Activated effector memory CD4-positive, alpha-beta T cell treated with Interleukin-2 at 50 U/mL for 16 hours (primary cell): ENCODE data around the gene MAN2B2.

Experiments used
- DNase-seq: peaks from one replicate; pipeline ENCODE4 v3.0.0-alpha.2; 2020

The MAN2B2 gene

GRCh38 chr4:6546681-6547447 lies 28.1 kb upstream of the MAN2B2 start:
- peak; percentile 19 for DNase-seq

- DNase-seq, result no peak
These were observed 26.6 kb upstream of the MAN2B2 start for GRCh38 chr4:6548201-6548881.

- no peak for DNase-seq
These were observed 26.1 kb upstream of the MAN2B2 start for GRCh38 chr4:6548882-6549230.

GRCh38 chr4:6549445-6549844 lies 25.5 kb upstream of the MAN2B2 start:
- DNase-seq, result no peak

GRCh38 chr4:6549890-6550620 lies 24.9 kb upstream of the MAN2B2 start:
- no peak for DNase-seq

GRCh38 chr4:6550821-6551220 lies 24.2 kb upstream of the MAN2B2 start:
- DNase-seq, result no peak

GRCh38 chr4:6551660-6552059 lies 23.3 kb upstream of the MAN2B2 start:
- DNase-seq, result no peak

GRCh38 chr4:6555519-6555918 lies 19.5 kb upstream of the MAN2B2 start:
- no peak for DNase-seq

- DNase-seq, result no peak
These were observed 18.7 kb upstream of the MAN2B2 start for GRCh38 chr4:6556263-6556662.

GRCh38 chr4:6557185-6557584 lies 17.8 kb upstream of the MAN2B2 start:
- no peak for DNase-seq

GRCh38 chr4:6557856-6558255 lies 17.1 kb upstream of the MAN2B2 start:
- no peak for DNase-seq

- no peak for DNase-seq
These were observed 14.4 kb upstream of the MAN2B2 start for GRCh38 chr4:6560416-6561172.

- DNase-seq, result no peak
These were observed 13.8 kb upstream of the MAN2B2 start for GRCh38 chr4:6561173-6561516.

- DNase-seq, result no peak
These were observed 13.2 kb upstream of the MAN2B2 start for GRCh38 chr4:6561706-6562371.

- no peak for DNase-seq
These were observed 11.8 kb upstream of the MAN2B2 start for GRCh38 chr4:6562931-6563901.

- no peak for DNase-seq
These were observed 10.9 kb upstream of the MAN2B2 start for GRCh38 chr4:6563935-6564645.

- DNase-seq, result no peak
These were observed 9.1 kb upstream of the MAN2B2 start for GRCh38 chr4:6565691-6566390.

GRCh38 chr4:6566391-6567190 lies 8.4 kb upstream of the MAN2B2 start:
- DNase-seq, result no peak

- DNase-seq, result no peak
These were observed 7.8 kb upstream of the MAN2B2 start for GRCh38 chr4:6567218-6567617.
